PC-9 (cell line): ENCODE data around the gene PKP3. TPM values are rescaled to one million over a fixed set of nuclear protein-coding genes. Genes with fewer than 3 reads are reported as not detected.

Experiments
- BruUV-seq: library from RNA; stranded (reverse); fragments of 400-500 nt; replicated peaks from 2 replicates; lab custom pipeline; 2021; lab: Mats Ljungman, UMichigan
- CTCF ChIA-PET: fragments of 300-600 bp; sonication (Branson Sonifier 250); formaldehyde crosslinking; loops from one replicate; lab custom pipeline; 2022; ENCODE audit warnings: antibody characterized with exemption; lab: Charles Lee
- POLR2A ChIA-PET: fragments of 300-600 bp; sonication (Branson Sonifier 250); formaldehyde crosslinking; loops from one replicate; lab custom pipeline; 2022; ENCODE audit warnings: antibody characterized with exemption; ENCODE audit not compliant: unreplicated experiment; lab: Charles Lee
- DNase-seq, 2 experiments: peaks; one replicate each; pipeline versions ENCODE4 v3.0.0 to v3.0.0-alpha.2; 2015 to 2022; ENCODE audit warnings: mixed read lengths in 1 of 2
- H2AFZ ChIP-seq: fragments of 200-600 bp; sonication (generic); 2 replicates; pipeline ENCODE4 v1.8.1; 2017; ENCODE audit warnings: antibody characterized with exemption
- H3F3A ChIP-seq: fragments of 200-600 bp; sonication (generic); 2 replicates; pipeline ENCODE4 v1.8.1; 2017; ENCODE audit warnings: antibody characterized with exemption, mild to moderate bottlenecking, low read depth; ENCODE audit not compliant: insufficient read depth
- H3K27ac ChIP-seq: fragments of 200-600 bp; sonication (generic); 2 replicates; pipeline ENCODE4 v1.6.1; 2016; ENCODE audit warnings: mixed run types
- H3K27me3 ChIP-seq: fragments of 200-600 bp; sonication (generic); 2 replicates; pipeline ENCODE4 v1.6.1; 2016; ENCODE audit warnings: low read depth, mixed run types; ENCODE audit not compliant: insufficient read depth
- H3K36me3 ChIP-seq: fragments of 200-600 bp; sonication (generic); 2 replicates; pipeline ENCODE4 v1.6.1; 2016; ENCODE audit warnings: low read depth, mixed run types
- H3K4me1 ChIP-seq: fragments of 200-600 bp; sonication (generic); replicated peaks from 2 replicates; pipeline ENCODE4 v1.6.1; 2016; ENCODE audit warnings: mixed run types; ENCODE audit not compliant: insufficient read depth
- H3K4me2 ChIP-seq: fragments of 200-600 bp; sonication (generic); 2 replicates; pipeline ENCODE4 v1.6.1; 2017; ENCODE audit warnings: mixed run types
- H3K4me3 ChIP-seq: fragments of 200-600 bp; sonication (generic); 2 replicates; pipeline ENCODE4 v1.6.1; 2016; ENCODE audit warnings: mixed run types
- H3K79me2 ChIP-seq: fragments of 200-600 bp; sonication (generic); 2 replicates; pipeline ENCODE4 v1.6.1; 2017; ENCODE audit warnings: low read depth, mixed run types
- H3K9me2 ChIP-seq: fragments of 200-600 bp; sonication (generic); 2 replicates; pipeline ENCODE4 v1.8.1; 2017; ENCODE audit warnings: mild to moderate bottlenecking; ENCODE audit not compliant: insufficient read depth
- H3K9me3 ChIP-seq: fragments of 200-600 bp; sonication (generic); 2 replicates; pipeline ENCODE4 v1.8.1; 2016; ENCODE audit warnings: low read depth; ENCODE audit not compliant: insufficient read depth
- H4K20me1 ChIP-seq: fragments of 200-600 bp; sonication (generic); 2 replicates; pipeline ENCODE4 v1.8.1; 2017; ENCODE audit not compliant: insufficient read depth
- EZH2 ChIP-seq: fragments of 200-600 bp; sonication (generic); IDR thresholded peaks from 2 replicates; pipeline ENCODE4 v1.8.0; 2017; ENCODE audit warnings: antibody characterized with exemption, low read depth
- intact Hi-C: fragments of 100-400 bp; cut with micrococcal nuclease; formaldehyde crosslinking; loops from one replicate; pipeline ENCODE4 v1.10.0; 2022; ENCODE audit not compliant: unreplicated experiment
- total RNA-seq: library from RNA; stranded (reverse); gene quantifications from 2 replicates; pipeline ENCODE4 v1.2.3, GENCODE V29; 2021
- TF ChIP-seq, protein P1 (sequence below): fragments of 200-600 bp; sonication (generic); conservative IDR thresholded peaks from 2 replicates; pipeline ENCODE4 v1.6.1; 2017; ENCODE audit warnings: mixed run types, antibody characterized with exemption, mild to moderate bottlenecking, moderate library complexity

The PKP3 gene
- total RNA-seq, 1 experiment from 2014 or later = 83.7 TPM

DNA sequence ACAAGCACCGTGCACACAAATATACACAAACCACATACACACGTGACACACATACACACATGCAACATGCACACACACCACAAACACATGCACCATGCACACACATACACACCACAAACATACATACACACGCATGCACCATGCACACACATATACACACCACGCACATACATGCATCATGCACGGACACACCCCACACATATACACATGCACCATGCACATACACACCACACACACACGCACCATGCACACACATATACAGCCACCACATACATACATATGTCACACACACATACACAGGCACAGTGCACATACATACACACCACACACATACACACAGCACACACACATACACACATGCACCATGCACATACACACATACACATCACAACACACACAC, 37.4 kb upstream of the PKP3 start:
- ChIA-PET POLR2A (no interaction called here), CTCF (no interaction called here)
- no peaks in the 10 kb centered on the region for H3K9me3 ChIP-seq

DNA sequence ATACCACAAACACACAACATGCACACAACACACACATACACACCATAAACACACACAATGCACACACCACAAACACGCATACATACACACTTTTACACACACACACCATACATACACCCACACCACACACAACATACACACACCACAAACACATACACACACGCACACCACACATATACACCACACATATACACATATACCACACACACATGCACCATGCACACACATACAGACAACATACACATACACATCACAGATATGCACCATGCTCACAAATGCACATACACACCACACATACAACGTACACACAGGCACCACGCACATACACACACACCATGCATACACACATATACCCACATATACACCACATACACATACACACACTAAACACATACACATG, 36.4 kb upstream of the PKP3 start:
- Histone ChIP-seq H3K36me3 (no peaks in the 10 kb centered on the region), H4K20me1 (no peaks in the 10 kb centered on the region), H3K27ac (no peak overlapping the region), H3K79me2 (no peaks in the 10 kb centered on the region), H3K4me3 (no peak overlapping the region), H3K9me2 (no peaks in the 10 kb centered on the region), H3K4me2 (no peak overlapping the region), H2AFZ (no peak overlapping the region), H3F3A (peaks cover 21% of the 10 kb centered on the region; the same call in 1 of the 2 replicates), H3K27me3 (no peaks in the 10 kb centered on the region), H3K4me1 (no peaks in the 10 kb centered on the region), H3K9me3 (no peaks in the 10 kb centered on the region)
- no peak for TF ChIP-seq EZH2
- TF ChIP-seq, protein P1, sequence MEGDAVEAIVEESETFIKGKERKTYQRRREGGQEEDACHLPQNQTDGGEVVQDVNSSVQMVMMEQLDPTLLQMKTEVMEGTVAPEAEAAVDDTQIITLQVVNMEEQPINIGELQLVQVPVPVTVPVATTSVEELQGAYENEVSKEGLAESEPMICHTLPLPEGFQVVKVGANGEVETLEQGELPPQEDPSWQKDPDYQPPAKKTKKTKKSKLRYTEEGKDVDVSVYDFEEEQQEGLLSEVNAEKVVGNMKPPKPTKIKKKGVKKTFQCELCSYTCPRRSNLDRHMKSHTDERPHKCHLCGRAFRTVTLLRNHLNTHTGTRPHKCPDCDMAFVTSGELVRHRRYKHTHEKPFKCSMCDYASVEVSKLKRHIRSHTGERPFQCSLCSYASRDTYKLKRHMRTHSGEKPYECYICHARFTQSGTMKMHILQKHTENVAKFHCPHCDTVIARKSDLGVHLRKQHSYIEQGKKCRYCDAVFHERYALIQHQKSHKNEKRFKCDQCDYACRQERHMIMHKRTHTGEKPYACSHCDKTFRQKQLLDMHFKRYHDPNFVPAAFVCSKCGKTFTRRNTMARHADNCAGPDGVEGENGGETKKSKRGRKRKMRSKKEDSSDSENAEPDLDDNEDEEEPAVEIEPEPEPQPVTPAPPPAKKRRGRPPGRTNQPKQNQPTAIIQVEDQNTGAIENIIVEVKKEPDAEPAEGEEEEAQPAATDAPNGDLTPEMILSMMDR = no peak
- ChIA-PET CTCF (no interaction called here), POLR2A (no interaction called here)
- BruUV-seq = no TSS peak
- intact Hi-C loops = loop anchor here (5.0 kb wide), 2 partner anchors 35 to 50 kb away; partner anchors contain the start of genes IFITM2 and IFITM3
- no peak for DNase-seq

More for the DNA sequence above, 37.4 kb upstream of the PKP3 start:
- no peaks in the 10 kb centered on the region for H3K4me1 ChIP-seq
- no peak for DNase-seq
- peaks cover 21% of the 10 kb centered on the region; the same call in 1 of the 2 replicates for H3F3A ChIP-seq
- H3K27me3 ChIP-seq = no peaks in the 10 kb centered on the region
- no peak overlapping the region for H3K4me2 ChIP-seq
- H3K27ac ChIP-seq = no peak overlapping the region
- no peaks in the 10 kb centered on the region for H3K79me2 ChIP-seq
- no TSS peak for BruUV-seq
- H3K4me3 ChIP-seq = no peak overlapping the region
- H4K20me1 ChIP-seq = no peaks in the 10 kb centered on the region
- no peaks in the 10 kb centered on the region for H3K9me2 ChIP-seq
- intact Hi-C loops = loop anchor here (5.0 kb wide), 2 partner anchors 34 to 49 kb away; partner anchors contain the start of genes IFITM2 and IFITM3
- H3K36me3 ChIP-seq = no peaks in the 10 kb centered on the region
- no peak overlapping the region for H2AFZ ChIP-seq
- TF ChIP-seq EZH2 = no peak
- TF ChIP-seq, protein P1 = no peak

DNA sequence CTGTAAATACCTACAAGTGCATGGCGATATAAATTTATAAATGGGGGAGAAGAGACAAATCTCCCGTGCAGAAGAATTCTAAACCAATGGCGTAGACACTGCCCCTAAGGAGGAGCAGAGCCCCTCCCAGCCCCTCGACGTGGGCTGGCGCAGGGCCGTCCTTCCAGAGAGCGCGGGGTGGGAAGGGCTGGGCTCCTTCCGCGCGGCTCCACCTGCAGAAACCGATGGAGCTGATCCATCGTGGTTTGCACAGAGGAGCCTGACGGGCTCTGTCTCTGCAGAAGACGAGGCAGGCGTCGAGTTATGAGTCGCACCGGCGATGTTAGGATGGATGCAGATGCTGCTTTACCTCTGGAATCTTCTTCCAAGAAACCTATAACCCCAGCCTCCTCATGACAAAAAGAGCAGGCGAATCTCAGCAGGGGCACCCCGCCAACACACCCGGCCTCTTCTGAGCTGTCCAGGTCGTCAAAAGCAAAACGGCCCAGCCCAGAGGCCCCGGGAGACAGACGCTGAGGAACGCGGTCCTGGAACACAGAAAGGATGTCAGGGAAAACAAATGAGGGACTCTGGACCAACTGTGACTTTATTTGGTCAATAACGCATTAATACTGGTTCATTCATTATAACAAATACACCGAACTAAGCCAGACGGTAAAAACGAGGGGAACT, 35.7 kb upstream of the PKP3 start:
- TF ChIP-seq, protein P1 = no peak
- TF ChIP-seq EZH2 = no peak
- Histone ChIP-seq H2AFZ (no peak overlapping the region), H3K9me2 (no peaks in the 10 kb centered on the region), H4K20me1 (no peaks in the 10 kb centered on the region), H3K4me2 (no peak overlapping the region), H3K4me3 (no peak overlapping the region), H3K4me1 (no peaks in the 10 kb centered on the region), H3K79me2 (no peaks in the 10 kb centered on the region), H3K27me3 (no peaks in the 10 kb centered on the region), H3K27ac (no peak overlapping the region), H3K9me3 (no peaks in the 10 kb centered on the region), H3K36me3 (no peaks in the 10 kb centered on the region), H3F3A (peaks cover 21% of the 10 kb centered on the region; the same call in 1 of the 2 replicates)
- intact Hi-C loops = loop anchor here (5.0 kb wide), 2 partner anchors 36 to 51 kb away; partner anchors contain the start of genes IFITM2 and IFITM3
- DNase-seq = no peak
- no TSS peak for BruUV-seq
- ChIA-PET CTCF (no interaction called here), POLR2A (no interaction called here)
